ENCODE measurements around the gene ZPBP.

The ZPBP gene

DNA sequence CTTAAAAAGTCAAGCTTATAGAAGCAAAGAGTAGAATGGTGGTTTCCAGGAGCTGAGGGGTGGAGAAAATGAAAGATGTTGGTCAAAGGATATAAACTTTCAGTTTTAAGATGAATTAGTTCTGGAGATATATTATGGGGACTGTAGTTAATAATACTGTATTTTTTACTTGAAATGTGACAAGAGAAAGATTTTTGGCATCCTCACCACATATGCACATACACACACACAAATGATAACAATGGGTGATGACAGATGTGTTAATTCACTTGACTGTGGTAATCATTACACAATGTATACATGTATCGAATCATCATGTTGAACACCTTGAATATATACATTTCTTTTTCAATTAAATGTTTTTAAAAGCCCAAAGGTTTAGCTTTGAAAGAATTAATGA lies 32.7 kb upstream of the ZPBP start:
- H3K27ac ChIP-seq = no peak overlapping the region
- TF ChIP-seq CTCF (IDR thresholded peaks at IDR 0.05) = no peak
- DNase-seq (ENCODE audit: low spot score) = no peak
- H3K4me3 ChIP-seq = no peak overlapping the region

DNA sequence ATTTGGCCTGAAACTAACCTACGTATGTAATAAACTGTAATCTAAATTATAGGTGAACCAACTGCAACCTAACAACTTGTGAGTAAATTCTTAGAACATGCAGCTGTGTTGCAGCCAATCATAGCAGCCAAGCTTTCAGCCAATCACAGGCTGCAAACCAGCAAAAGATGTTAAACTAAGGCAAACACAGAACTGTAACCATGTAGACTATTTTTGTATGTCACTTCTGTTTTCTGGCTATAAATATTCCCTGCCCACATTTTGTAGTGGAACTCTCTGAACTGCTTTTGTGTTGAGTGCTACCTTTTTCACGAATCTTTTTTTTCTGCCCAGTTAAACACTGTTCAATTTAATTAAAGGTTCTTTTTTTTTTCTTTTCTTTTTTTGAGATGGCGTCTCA lies 28.2 kb upstream of the ZPBP start:
- DNase-seq (ENCODE audit: low spot score) = no peak
- no peak for TF ChIP-seq CTCF (IDR thresholded peaks at IDR 0.05)
- Histone ChIP-seq H3K27ac (no peak overlapping the region), H3K4me3 (no peak overlapping the region)

DNA sequence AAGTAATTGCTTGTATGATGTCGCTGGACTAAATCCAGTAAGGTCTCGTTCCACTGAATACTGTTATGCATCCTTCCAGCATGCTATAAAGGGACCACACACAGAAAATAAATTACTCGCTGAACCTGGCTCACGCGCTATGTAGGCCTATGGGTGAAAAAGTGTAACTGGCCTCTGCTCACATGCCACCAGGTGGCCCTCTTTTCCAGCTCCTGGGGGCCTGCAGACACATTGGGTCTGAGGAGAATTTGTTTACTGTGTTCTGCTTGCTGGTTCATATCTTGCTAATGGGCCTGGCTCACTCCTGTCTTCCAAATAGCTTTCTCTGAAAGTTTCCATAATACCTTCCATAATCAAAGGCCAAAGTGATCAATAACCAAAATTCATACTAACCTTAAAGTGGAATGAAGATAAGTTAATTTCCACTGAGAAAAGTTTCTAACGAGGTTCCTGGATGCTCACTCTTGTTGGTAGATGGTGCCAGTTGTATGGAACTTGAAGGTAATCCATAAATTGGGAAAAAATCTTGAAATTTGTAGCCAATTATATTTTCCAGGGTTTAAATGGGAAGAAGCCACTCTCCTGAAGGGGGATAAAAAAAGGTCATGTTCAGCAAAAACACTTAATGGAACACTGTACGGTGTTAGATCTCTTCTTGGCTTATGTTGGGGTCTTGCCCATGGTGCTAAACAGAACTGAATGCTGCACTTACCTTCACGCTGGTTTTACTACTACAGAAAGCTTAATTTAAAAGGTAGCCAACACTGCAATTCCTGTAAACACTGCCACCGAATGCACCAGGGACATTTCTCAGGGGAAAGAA lies 27.0 kb upstream of the ZPBP start:
- DNase-seq (ENCODE audit: low spot score) = no peak
- no peak overlapping the region for H3K27ac ChIP-seq
- no peak for TF ChIP-seq CTCF (IDR thresholded peaks at IDR 0.05)
- no peak overlapping the region for H3K4me3 ChIP-seq

DNA sequence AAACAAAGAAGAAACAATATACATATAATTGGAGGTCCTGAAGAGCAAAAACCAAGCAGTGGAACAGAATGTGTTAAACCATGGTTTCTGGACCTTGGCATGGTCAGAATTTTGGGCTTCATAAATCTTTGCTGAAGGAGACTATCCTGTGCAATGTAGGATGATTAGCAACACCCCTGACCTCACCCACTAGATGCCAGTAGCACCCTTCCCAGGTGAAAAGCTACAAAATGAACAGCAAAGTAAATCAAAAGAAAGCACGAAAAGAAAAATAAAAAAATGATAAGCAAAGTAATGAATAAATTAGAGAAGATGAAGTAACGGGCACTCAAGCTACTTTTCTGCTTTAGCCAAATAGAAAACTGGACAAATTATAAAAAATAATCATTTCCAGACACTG lies 19.2 kb upstream of the ZPBP start:
- TF ChIP-seq CTCF (IDR thresholded peaks at IDR 0.05) = no peak
- no peak for DNase-seq (ENCODE audit: low spot score)
- no peak overlapping the region for H3K4me3 ChIP-seq
- no peak overlapping the region for H3K27ac ChIP-seq

DNA sequence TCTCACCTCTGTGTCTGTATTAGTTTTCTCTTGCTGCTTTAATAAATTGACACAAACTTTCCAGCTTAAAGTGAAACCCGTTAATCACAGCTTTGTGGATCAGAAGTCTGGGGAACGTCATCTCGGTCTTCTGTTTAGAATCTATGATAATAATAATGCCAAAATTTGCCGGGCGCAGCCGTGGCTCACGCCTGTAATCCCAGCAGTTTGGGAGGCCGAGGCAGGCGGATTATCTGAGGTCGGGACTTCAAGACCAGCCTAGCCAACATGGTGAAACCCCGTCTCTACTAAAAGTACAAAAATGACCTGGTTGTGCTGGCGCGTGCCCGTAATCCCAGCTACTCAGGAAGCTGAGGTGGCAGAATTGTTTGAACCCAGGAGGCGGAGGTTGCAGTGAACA lies 8.8 kb upstream of the ZPBP start:
- TF ChIP-seq CTCF (IDR thresholded peaks at IDR 0.05) = no peak
- DNase-seq (ENCODE audit: low spot score) = no peak
- H3K27ac ChIP-seq = no peak overlapping the region
- H3K4me3 ChIP-seq = no peak overlapping the region

- no peak overlapping the region for H3K27ac ChIP-seq
- DNase-seq (ENCODE audit: low spot score) = no peak
- TF ChIP-seq CTCF (IDR thresholded peaks at IDR 0.05) = no peak
- H3K4me3 ChIP-seq = no peak overlapping the region
Measured at GRCh38 chr7:50095634-50096033, 2.6 kb upstream of the ZPBP start.

DNA sequence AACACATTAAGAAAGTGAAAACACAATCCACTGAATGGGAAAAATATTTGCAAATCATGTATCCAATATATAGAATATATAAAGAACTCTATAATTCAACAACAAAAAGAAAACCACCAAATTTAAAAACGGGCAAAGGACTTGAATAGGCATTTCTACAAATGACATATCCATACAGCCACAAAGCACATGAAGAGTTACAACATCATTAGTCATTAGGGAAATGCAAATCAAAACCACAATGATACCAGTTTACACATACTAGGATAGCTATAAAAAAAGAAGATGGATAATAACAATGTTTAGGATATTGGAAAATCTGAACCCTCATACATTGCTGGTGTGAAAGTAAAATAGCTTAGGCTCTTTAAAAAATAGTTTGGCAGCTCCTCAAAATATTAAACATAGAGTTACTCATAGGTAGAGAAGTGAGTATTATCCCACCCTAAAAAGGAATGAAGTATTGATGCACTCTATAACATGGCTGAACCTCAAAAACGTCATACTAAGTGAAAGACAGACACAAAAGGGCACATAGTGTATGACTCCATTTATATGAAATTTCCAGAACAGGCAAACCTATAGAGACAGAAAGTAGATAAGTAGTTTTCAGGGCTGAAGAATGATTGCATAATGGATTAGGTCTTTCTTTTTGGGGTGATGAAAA lies 4.5 kb downstream of the ZPBP start:
- Histone ChIP-seq H3K27ac (no peak overlapping the region), H3K4me3 (no peak overlapping the region)
- no peak for TF ChIP-seq CTCF (IDR thresholded peaks at IDR 0.05)
- DNase-seq (ENCODE audit: low spot score) = no peak
